Activated naive CD4-positive, alpha-beta T cell treated with anti-CD3 and anti-CD28 coated beads, Interleukin-2, amount 50 U/mL, for 24 hours (primary cell): Measurements from ENCODE around the gene UST.

ENCODE experiments used
- H3K27ac Mint-ChIP-seq: one replicate; pipeline ENCODE4 v1.8.0; 2021; ENCODE audit warnings: mild to moderate bottlenecking, mixed read lengths
- H3K27me3 Mint-ChIP-seq: one replicate; pipeline ENCODE4 v1.8.0; 2021; ENCODE audit warnings: mixed read lengths
- H3K36me3 Mint-ChIP-seq: one replicate; pipeline ENCODE4 v1.8.0; 2021; ENCODE audit warnings: mixed read lengths
- H3K4me1 Mint-ChIP-seq: one replicate; pipeline ENCODE4 v1.8.0; 2021; ENCODE audit warnings: mixed read lengths
- H3K4me3 Mint-ChIP-seq: one replicate; pipeline ENCODE4 v1.8.0; 2021; ENCODE audit warnings: mild to moderate bottlenecking, mixed read lengths
- H3K9me3 Mint-ChIP-seq: one replicate; pipeline ENCODE4 v1.8.0; 2021; ENCODE audit warnings: mixed read lengths

The UST gene

DNA sequence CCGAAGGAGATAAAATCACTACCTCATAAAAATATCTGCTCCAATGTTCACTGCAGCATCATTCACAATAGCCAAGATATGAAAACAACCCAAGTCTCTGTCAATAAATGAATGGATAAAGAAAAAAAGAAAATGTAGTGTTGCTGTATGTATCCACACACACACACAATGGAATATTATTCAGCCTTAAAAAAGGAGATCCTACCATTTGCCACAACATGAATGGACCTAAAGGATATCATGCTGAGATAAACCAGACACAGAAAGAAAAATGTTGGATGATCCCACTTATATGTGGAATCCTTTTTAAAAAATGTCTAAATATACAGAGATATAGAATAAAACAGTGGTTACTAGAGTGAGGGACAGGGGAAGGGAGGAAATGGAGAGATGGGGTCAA is 378.5 kb downstream of the UST start:
- Mint-ChIP-seq H3K4me3 (no peak overlapping the region), H3K36me3 (peaks cover 13% of the 10 kb centered on the region), H3K4me1 (peaks cover 71% of the 10 kb centered on the region), H3K27me3 (no peaks in the 10 kb centered on the region), H3K27ac (no peak overlapping the region), H3K9me3 (peaks cover 8% of the 10 kb centered on the region)
